ENCODE results near the gene RBP3. TPM values are rescaled to one million over a fixed set of nuclear protein-coding genes. Genes with fewer than 3 reads are reported as not detected.

The RBP3 gene
- total RNA-seq, 1 experiment from 2014 or later, result not detected

- H3K27ac ChIP-seq (ENCODE audit: low read depth, low read length), result no peak overlapping the region
- no peak overlapping the region for H3K4me2 ChIP-seq (ENCODE audit: low read length)
- ChIA-PET RAD21 (ENCODE audit: low non-redundant PET in 1 of 2, low total read pairs in 2 of 2, uncharacterized antibody in 2 of 2, unreplicated experiment in 2 of 2) (no interaction called here), POLR2A (no interaction called here), CTCF (no interaction called here)
- no peaks in the 10 kb centered on the region for H3K36me3 ChIP-seq (ENCODE audit: control insufficient read depth in 1 of 2, insufficient read depth in 2 of 2, low read length in 2 of 2)
- DNase-seq (ENCODE audit: low read depth, low spot score) (no peak), ATAC-seq (no peak)
- no peak for TF ChIP-seq SP1 (IDR thresholded peaks at IDR 0.05; ENCODE audit: low read depth)
- TF ChIP-seq CTCF (IDR thresholded peaks at IDR 0.05 in 2 of 3, conservative IDR thresholded peaks at IDR 0.05 in 1 of 3; ENCODE audit: borderline replicate concordance in 1 of 3, insufficient read depth in 1 of 3, low read depth in 2 of 3, low read length in 2 of 3), result no peak
- TF ChIP-seq, protein P1, sequence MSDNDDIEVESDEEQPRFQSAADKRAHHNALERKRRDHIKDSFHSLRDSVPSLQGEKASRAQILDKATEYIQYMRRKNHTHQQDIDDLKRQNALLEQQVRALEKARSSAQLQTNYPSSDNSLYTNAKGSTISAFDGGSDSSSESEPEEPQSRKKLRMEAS (IDR thresholded peaks at IDR 0.05), result no peak
- TF ChIP-seq ELF1 (IDR thresholded peaks at IDR 0.05; ENCODE audit: borderline replicate concordance, low read depth), result no peak
- TF ChIP-seq EZH2phosphoT487 (IDR thresholded peaks at IDR 0.05; ENCODE audit: borderline replicate concordance), result no peak
- no peak for TF ChIP-seq CBX3 (IDR thresholded peaks at IDR 0.05; ENCODE audit: low read depth)
- no peak for TF ChIP-seq FOSL1 (IDR thresholded peaks at IDR 0.05; ENCODE audit: low read depth)
- TF ChIP-seq ZNF274 (IDR thresholded peaks at IDR 0.05; ENCODE audit: low read depth, low read length), result no peak
- no peak overlapping the region for H3K4me3 ChIP-seq (replicated peaks in 1 of 2; ENCODE audit: low read depth in 1 of 2, low read length in 2 of 2)
- no peaks in the 10 kb centered on the region for H3K4me1 ChIP-seq (ENCODE audit: control insufficient read depth in 1 of 2, insufficient read depth in 2 of 2, low read length in 2 of 2)
- H3K9me3 ChIP-seq (ENCODE audit: control insufficient read depth in 1 of 2, insufficient read depth in 1 of 2, low read depth in 1 of 2, low read length in 2 of 2), result no peaks in the 10 kb centered on the region
- intact Hi-C loops (cut with micrococcal nuclease), result no loop called here
- H3K27me3 ChIP-seq (ENCODE audit: insufficient read depth, low read length), result no peaks in the 10 kb centered on the region
- no peaks in the 10 kb centered on the region for H4K20me1 ChIP-seq (ENCODE audit: insufficient read depth)
- BruUV-seq (replicated peaks), result no TSS peak
- no peaks in the 10 kb centered on the region for H3K79me2 ChIP-seq (ENCODE audit: insufficient read depth, low read length)
- H2AFZ ChIP-seq (ENCODE audit: low read depth, low read length, poor library complexity, severe bottlenecking), result no peak overlapping the region
- no peaks in the 10 kb centered on the region for H3K9me2 ChIP-seq (ENCODE audit: insufficient read depth)
- no peak overlapping the region for H3K9ac ChIP-seq (ENCODE audit: low read length)
Measured at GRCh38 chr10:47349516-47349915, 1.4 kb downstream of the RBP3 start.

DNA sequence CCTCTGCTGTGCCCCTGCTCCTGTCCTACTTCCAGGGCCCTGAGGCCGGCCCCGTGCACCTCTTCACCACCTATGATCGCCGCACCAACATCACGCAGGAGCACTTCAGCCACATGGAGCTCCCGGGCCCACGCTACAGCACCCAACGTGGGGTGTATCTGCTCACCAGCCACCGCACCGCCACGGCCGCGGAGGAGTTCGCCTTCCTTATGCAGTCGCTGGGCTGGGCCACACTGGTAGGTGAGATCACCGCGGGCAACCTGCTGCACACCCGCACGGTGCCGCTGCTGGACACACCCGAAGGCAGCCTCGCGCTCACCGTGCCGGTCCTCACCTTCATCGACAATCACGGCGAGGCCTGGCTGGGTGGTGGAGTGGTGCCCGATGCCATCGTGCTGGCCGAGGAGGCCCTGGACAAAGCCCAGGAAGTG lies 1.8 kb downstream of the RBP3 start:
- no peak overlapping the region for H3K9ac ChIP-seq (ENCODE audit: low read length)
- no peaks in the 10 kb centered on the region for H3K4me1 ChIP-seq (ENCODE audit: control insufficient read depth in 1 of 2, insufficient read depth in 2 of 2, low read length in 2 of 2)
- H3K4me2 ChIP-seq (ENCODE audit: low read length), result no peak overlapping the region
- RAD21 ChIA-PET (ENCODE audit: low non-redundant PET in 1 of 2, low total read pairs in 2 of 2, uncharacterized antibody in 2 of 2, unreplicated experiment in 2 of 2), result no interaction called here
- DNase-seq (ENCODE audit: low read depth, low spot score) (no peak), ATAC-seq (no peak)
- CTCF ChIA-PET, result no interaction called here
- POLR2A ChIA-PET, result no interaction called here
- BruUV-seq (replicated peaks), result no TSS peak
- H3K27me3 ChIP-seq (ENCODE audit: insufficient read depth, low read length), result no peaks in the 10 kb centered on the region
- H3K9me2 ChIP-seq (ENCODE audit: insufficient read depth), result no peaks in the 10 kb centered on the region
- H3K9me3 ChIP-seq (ENCODE audit: control insufficient read depth in 1 of 2, insufficient read depth in 1 of 2, low read depth in 1 of 2, low read length in 2 of 2), result no peaks in the 10 kb centered on the region
- no peak overlapping the region for H3K27ac ChIP-seq (ENCODE audit: low read depth, low read length)
- no peak overlapping the region for H3K4me3 ChIP-seq (replicated peaks in 1 of 2; ENCODE audit: low read depth in 1 of 2, low read length in 2 of 2)
- H3K36me3 ChIP-seq (ENCODE audit: control insufficient read depth in 1 of 2, insufficient read depth in 2 of 2, low read length in 2 of 2), result no peaks in the 10 kb centered on the region
- H3K79me2 ChIP-seq (ENCODE audit: insufficient read depth, low read length), result no peaks in the 10 kb centered on the region
- intact Hi-C loops (cut with micrococcal nuclease), result no loop called here
- no peaks in the 10 kb centered on the region for H4K20me1 ChIP-seq (ENCODE audit: insufficient read depth)
- H2AFZ ChIP-seq (ENCODE audit: low read depth, low read length, poor library complexity, severe bottlenecking), result no peak overlapping the region
- TF ChIP-seq, protein P1 (IDR thresholded peaks at IDR 0.05), result no peak
- no peak for TF ChIP-seq REST (IDR thresholded peaks at IDR 0.05; ENCODE audit: low read depth)
- no peak for TF ChIP-seq EGR1 (IDR thresholded peaks at IDR 0.05; ENCODE audit: low read depth)
- no peak for TF ChIP-seq ELF1 (IDR thresholded peaks at IDR 0.05; ENCODE audit: borderline replicate concordance, low read depth)
- TF ChIP-seq ZNF274 (IDR thresholded peaks at IDR 0.05; ENCODE audit: low read depth, low read length), result no peak
- no peak for TF ChIP-seq ZFX (IDR thresholded peaks at IDR 0.05)
- TF ChIP-seq SRF (IDR thresholded peaks at IDR 0.05; ENCODE audit: low read depth), result no peak
